ENCODE measurements around the gene WFDC13.

Gene WFDC13

DNA sequence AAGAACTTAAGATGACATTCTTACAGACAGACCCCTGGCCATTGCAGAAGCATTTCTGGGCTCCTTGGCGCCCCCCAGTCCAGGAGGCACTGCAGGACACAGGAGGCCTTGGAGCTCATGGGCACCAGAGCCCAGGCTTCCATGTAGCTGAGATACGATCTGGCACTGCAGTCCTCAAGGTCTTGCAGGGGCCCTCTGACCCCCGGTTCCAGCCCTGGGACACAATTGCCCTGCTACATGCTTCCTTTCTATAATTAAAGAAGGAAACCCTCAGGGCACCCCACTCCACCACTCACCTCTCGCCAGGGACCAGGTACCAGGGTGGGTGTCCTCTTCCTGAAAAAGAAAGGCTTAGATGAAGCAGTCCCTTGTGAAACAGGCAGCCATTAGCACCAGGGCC is 56.3 kb downstream of the WFDC13 start:
- H3K36me3 ChIP-seq (ENCODE audit: insufficient read depth, low read length): no peaks in the 10 kb centered on the region
- TF ChIP-seq EZH2 (IDR thresholded peaks at IDR 0.05; ENCODE audit: borderline replicate concordance, low read length): no peak
- TF ChIP-seq, protein P1, sequence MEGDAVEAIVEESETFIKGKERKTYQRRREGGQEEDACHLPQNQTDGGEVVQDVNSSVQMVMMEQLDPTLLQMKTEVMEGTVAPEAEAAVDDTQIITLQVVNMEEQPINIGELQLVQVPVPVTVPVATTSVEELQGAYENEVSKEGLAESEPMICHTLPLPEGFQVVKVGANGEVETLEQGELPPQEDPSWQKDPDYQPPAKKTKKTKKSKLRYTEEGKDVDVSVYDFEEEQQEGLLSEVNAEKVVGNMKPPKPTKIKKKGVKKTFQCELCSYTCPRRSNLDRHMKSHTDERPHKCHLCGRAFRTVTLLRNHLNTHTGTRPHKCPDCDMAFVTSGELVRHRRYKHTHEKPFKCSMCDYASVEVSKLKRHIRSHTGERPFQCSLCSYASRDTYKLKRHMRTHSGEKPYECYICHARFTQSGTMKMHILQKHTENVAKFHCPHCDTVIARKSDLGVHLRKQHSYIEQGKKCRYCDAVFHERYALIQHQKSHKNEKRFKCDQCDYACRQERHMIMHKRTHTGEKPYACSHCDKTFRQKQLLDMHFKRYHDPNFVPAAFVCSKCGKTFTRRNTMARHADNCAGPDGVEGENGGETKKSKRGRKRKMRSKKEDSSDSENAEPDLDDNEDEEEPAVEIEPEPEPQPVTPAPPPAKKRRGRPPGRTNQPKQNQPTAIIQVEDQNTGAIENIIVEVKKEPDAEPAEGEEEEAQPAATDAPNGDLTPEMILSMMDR (IDR thresholded peaks at IDR 0.05; ENCODE audit: low read length): no peak
- no peaks in the 10 kb centered on the region for H3K79me2 ChIP-seq (ENCODE audit: insufficient read depth, low read length)
- H3F3A ChIP-seq (ENCODE audit: insufficient read depth, low read length): no peaks in the 10 kb centered on the region
- no peak overlapping the region for H2AFZ ChIP-seq (ENCODE audit: low read length)
- no peaks in the 10 kb centered on the region for H3K9me3 ChIP-seq (ENCODE audit: low read length)
- H3K27ac ChIP-seq (ENCODE audit: low read depth, low read length, poor library complexity, severe bottlenecking): no peak overlapping the region
- no peaks in the 10 kb centered on the region for H3K4me1 ChIP-seq (ENCODE audit: insufficient read depth, low read length, severe bottlenecking)
- no peaks in the 10 kb centered on the region for H3K9me2 ChIP-seq (ENCODE audit: low read depth, low read length)
- H3K4me2 ChIP-seq (ENCODE audit: low read length): no peak overlapping the region
- H3K9ac ChIP-seq (ENCODE audit: low read length): no peak overlapping the region
- no peaks in the 10 kb centered on the region for H3K27me3 ChIP-seq (ENCODE audit: insufficient read depth, low read length)
- no peak overlapping the region for H3K4me3 ChIP-seq (ENCODE audit: low read depth, low read length, poor library complexity, severe bottlenecking)
- H4K20me1 ChIP-seq (ENCODE audit: insufficient read depth, low read length): no peaks in the 10 kb centered on the region

Data from OCI-LY1 (cell line).